KMS-11 (cell line): ENCODE results near the gene HHAT.

ENCODE experiments used
- H2AFZ ChIP-seq: fragments of 200-600 bp; sonication (generic); 2 replicates; pipeline ENCODE4 v1.6.1; 2016; ENCODE audit warnings: antibody characterized with exemption, mixed run types, low read depth
- H3K27ac ChIP-seq: fragments of 200-600 bp; sonication (generic); 2 replicates; pipeline ENCODE4 v1.6.1; 2016; ENCODE audit warnings: mild to moderate bottlenecking, mixed run types
- H3K27me3 ChIP-seq: fragments of 200-600 bp; sonication (generic); 2 replicates; pipeline ENCODE4 v1.6.1; 2017; ENCODE audit warnings: mild to moderate bottlenecking, low read depth, mixed run types, moderate library complexity; ENCODE audit not compliant: insufficient read depth
- H3K36me3 ChIP-seq: fragments of 200-600 bp; sonication (generic); 2 replicates; pipeline ENCODE4 v1.6.1; 2017; ENCODE audit warnings: mild to moderate bottlenecking, mixed run types; ENCODE audit not compliant: insufficient read depth
- H3K4me1 ChIP-seq: fragments of 200-600 bp; sonication (generic); 2 replicates; pipeline ENCODE4 v1.6.1; 2016; ENCODE audit warnings: mild to moderate bottlenecking, low read depth, mixed run types; ENCODE audit not compliant: poor library complexity, severe bottlenecking
- H3K4me2 ChIP-seq: fragments of 200-600 bp; sonication (generic); 2 replicates; pipeline ENCODE4 v1.7.0; 2016; ENCODE audit warnings: mild to moderate bottlenecking, mixed run types
- H3K4me3 ChIP-seq: fragments of 200-600 bp; sonication (generic); IDR thresholded peaks from 2 replicates; pipeline ENCODE4 v1.6.1; 2017; ENCODE audit warnings: low read depth, low read length, mixed read lengths; ENCODE audit not compliant: insufficient read depth
- H3K79me2 ChIP-seq: fragments of 200-600 bp; sonication (generic); 2 replicates; pipeline ENCODE4 v1.6.1; 2016; ENCODE audit warnings: low read depth, mixed run types; ENCODE audit not compliant: insufficient read depth
- H3K9ac ChIP-seq: fragments of 200-600 bp; sonication (generic); 2 replicates; pipeline ENCODE4 v1.6.1; 2016; ENCODE audit warnings: mild to moderate bottlenecking, mixed run types
- H4K20me1 ChIP-seq: fragments of 200-600 bp; sonication (generic); 2 replicates; pipeline ENCODE4 v1.6.1; 2016; ENCODE audit warnings: mild to moderate bottlenecking, mixed run types; ENCODE audit not compliant: insufficient read depth
- TF ChIP-seq, protein P1 (sequence below): fragments of 200-600 bp; sonication (generic); conservative IDR thresholded peaks from 2 replicates; pipeline ENCODE4 v1.6.1; 2017; ENCODE audit warnings: low read depth, mild to moderate bottlenecking, antibody characterized with exemption, low read length, moderate library complexity, mixed read lengths

The HHAT gene

DNA sequence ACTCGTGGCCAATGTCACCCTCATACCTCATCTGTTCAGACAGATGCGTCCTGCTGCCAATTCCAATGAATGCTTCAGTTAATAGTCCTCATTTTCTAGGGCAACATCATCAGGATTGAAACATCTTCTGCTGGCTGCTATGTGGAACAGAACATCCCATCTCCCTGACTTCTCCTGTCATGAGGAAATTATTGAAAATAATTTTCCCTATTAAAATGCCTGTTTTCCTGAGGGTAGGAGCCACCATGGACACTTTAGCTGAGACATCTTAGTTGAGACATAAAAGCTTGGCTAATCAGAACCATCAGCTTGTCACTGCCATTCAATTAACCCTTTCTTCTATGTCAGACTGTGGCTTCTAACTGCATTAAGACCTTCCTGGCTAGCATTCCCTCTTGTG is 396.1 kb downstream of the HHAT start:
- Histone ChIP-seq H3K4me3 (no peak overlapping the region), H3K79me2 (no peaks in the 10 kb centered on the region), H4K20me1 (no peaks in the 10 kb centered on the region), H3K4me1 (no peaks in the 10 kb centered on the region), H3K9ac (no peak overlapping the region), H3K36me3 (no peaks in the 10 kb centered on the region), H3K27ac (no peak overlapping the region), H3K4me2 (no peak overlapping the region), H3K27me3 (no peaks in the 10 kb centered on the region), H2AFZ (no peak overlapping the region)
- TF ChIP-seq, protein P1, sequence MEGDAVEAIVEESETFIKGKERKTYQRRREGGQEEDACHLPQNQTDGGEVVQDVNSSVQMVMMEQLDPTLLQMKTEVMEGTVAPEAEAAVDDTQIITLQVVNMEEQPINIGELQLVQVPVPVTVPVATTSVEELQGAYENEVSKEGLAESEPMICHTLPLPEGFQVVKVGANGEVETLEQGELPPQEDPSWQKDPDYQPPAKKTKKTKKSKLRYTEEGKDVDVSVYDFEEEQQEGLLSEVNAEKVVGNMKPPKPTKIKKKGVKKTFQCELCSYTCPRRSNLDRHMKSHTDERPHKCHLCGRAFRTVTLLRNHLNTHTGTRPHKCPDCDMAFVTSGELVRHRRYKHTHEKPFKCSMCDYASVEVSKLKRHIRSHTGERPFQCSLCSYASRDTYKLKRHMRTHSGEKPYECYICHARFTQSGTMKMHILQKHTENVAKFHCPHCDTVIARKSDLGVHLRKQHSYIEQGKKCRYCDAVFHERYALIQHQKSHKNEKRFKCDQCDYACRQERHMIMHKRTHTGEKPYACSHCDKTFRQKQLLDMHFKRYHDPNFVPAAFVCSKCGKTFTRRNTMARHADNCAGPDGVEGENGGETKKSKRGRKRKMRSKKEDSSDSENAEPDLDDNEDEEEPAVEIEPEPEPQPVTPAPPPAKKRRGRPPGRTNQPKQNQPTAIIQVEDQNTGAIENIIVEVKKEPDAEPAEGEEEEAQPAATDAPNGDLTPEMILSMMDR: no peak
